AG08396 (cell line): ENCODE data around the gene FBXW8.
"Not testable (repeated sequence)": the region's sequence is repeated elsewhere in the genome, so short reads cannot be mapped to it uniquely, and the experiment has no call there.

Experiments used
- DNase-seq: peaks from one replicate; pipeline ENCODE4 v3.0.0; 2012; ENCODE audit warnings: low spot score, mixed read lengths

The FBXW8 gene

GRCh38 chr12:117053597-117054201, 142.9 kb downstream of the FBXW8 start:
- DNase-seq = no peak

- DNase-seq = no peak
These were observed 143.5 kb downstream of the FBXW8 start for GRCh38 chr12:117054279-117054678.

- not testable (repeated sequence) for DNase-seq
These were observed 146.9 kb downstream of the FBXW8 start for GRCh38 chr12:117057626-117058025.

- DNase-seq = no peak
These were observed 147.8 kb downstream of the FBXW8 start for GRCh38 chr12:117058442-117059072.

- no peak for DNase-seq
These were observed 148.4 kb downstream of the FBXW8 start for GRCh38 chr12:117059156-117059555.

GRCh38 chr12:117060246-117060928, 149.6 kb downstream of the FBXW8 start:
- no peak for DNase-seq

GRCh38 chr12:117060929-117061305, 150.2 kb downstream of the FBXW8 start:
- no peak for DNase-seq

- DNase-seq = no peak
These were observed 150.9 kb downstream of the FBXW8 start for GRCh38 chr12:117061555-117062079.

GRCh38 chr12:117063162-117063911, 152.6 kb downstream of the FBXW8 start:
- DNase-seq = no peak

- no peak for DNase-seq
These were observed 153.3 kb downstream of the FBXW8 start for GRCh38 chr12:117064049-117064448.

- no peak for DNase-seq
These were observed 153.8 kb downstream of the FBXW8 start for GRCh38 chr12:117064596-117064995.

- no peak for DNase-seq
These were observed 156.3 kb downstream of the FBXW8 start for GRCh38 chr12:117067016-117067415.

GRCh38 chr12:117067638-117068037, 156.9 kb downstream of the FBXW8 start:
- DNase-seq = no peak

- DNase-seq = no peak
These were observed 157.7 kb downstream of the FBXW8 start for GRCh38 chr12:117068492-117068891.

- no peak for DNase-seq
These were observed 158.5 kb downstream of the FBXW8 start for GRCh38 chr12:117069101-117069797.

- no peak for DNase-seq
These were observed 159.5 kb downstream of the FBXW8 start for GRCh38 chr12:117069926-117070900.

GRCh38 chr12:117071009-117071408, 160.3 kb downstream of the FBXW8 start:
- DNase-seq = no peak

GRCh38 chr12:117072106-117072505, 161.4 kb downstream of the FBXW8 start:
- no peak for DNase-seq

- DNase-seq = no peak
These were observed 162.2 kb downstream of the FBXW8 start for GRCh38 chr12:117072736-117073490.

GRCh38 chr12:117073611-117074010, 162.9 kb downstream of the FBXW8 start:
- DNase-seq = no peak
